HEK293T (cell line): Measurements from ENCODE around the gene KCNK2.

Experiments used
- FOXM1 ChIP-seq: fragments of 450-650 bp; IDR thresholded peaks from 2 replicates; pipeline ENCODE4 v1.6.1; 2017; ENCODE audit warnings: mild to moderate bottlenecking, borderline replicate concordance
- NFRKB ChIP-seq: fragments of 450-650 bp; IDR thresholded peaks from 2 replicates; pipeline ENCODE4 v1.6.1; 2016; ENCODE audit warnings: mild to moderate bottlenecking, moderate library complexity
- SP1 ChIP-seq: fragments of 450-650 bp; IDR thresholded peaks from 2 replicates; pipeline ENCODE4 v1.6.1; 2017

DNA sequence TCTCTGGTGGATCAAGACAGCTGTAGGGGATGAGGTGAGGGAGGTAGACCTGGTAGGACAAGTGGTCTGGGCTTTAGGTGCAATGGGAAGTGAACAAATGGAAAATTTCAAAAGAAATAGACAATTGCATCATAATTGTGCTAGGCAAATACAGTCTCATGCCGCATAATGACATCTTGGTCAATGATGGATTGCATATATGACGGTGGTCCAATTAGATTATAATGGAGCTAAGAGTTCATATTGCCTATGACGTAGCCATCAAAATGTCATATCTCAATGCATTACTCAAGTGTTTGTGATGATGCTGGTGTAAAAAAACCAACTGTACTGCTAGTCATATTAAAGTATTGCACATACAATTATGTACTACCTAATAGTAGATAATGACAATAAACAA is 19.0 kb downstream of the KCNK2 start:
- no peak for TF ChIP-seq FOXM1
- TF ChIP-seq NFRKB = no peak
- no peak for TF ChIP-seq SP1
